A549 (cell line): ENCODE results near the gene OR5M11.

Experiments
- EHMT2 ChIP-seq: fragments of 200-600 bp; sonication (generic); IDR thresholded peaks from 2 replicates; pipeline ENCODE4 v1.6.1; 2016; ENCODE audit warnings: antibody characterized with exemption, low read depth, mild to moderate bottlenecking, moderate library complexity
- POLR2A ChIP-seq: IDR thresholded peaks from 2 replicates; pipeline ENCODE4 v1.6.1; 2012; ENCODE audit warnings: mild to moderate bottlenecking, low read length
- RCOR1 ChIP-seq: fragments of 150-350 bp; IDR thresholded peaks from 2 replicates; pipeline ENCODE4 v1.6.1; 2014; ENCODE audit warnings: antibody characterized with exemption, low read length, low read depth

DNA sequence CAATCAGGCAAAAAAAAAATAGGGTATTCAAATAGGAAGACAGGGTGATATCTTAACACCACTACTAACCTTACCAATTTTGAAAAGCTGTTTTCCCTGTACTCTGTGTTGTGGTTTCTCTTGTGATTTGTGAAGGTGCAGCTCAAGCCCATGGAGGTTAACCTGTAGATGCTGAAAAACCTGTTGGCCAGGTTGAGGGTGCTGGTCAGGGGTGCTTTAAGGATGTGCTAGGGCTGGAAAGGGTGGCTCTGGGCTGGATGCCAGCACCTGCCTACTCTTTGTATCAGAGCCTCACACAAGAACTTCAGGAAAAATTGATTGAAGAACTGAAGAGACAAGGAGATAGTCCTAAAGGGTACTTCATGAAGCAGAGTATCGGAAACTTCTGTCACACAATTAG, 33.6 kb downstream of the OR5M11 start:
- TF ChIP-seq POLR2A (no peak), RCOR1 (no peak), EHMT2 (no peak)
